SK-N-SH (cell line): Measurements from ENCODE around the gene EHD1. TPM values are rescaled to one million over a fixed set of nuclear protein-coding genes. Genes with fewer than 3 reads are reported as not detected.

Experiments
- CTCF ChIA-PET: fragments of 300-600, 350-600 bp; formaldehyde crosslinking; extraction: SDS; loops from one replicate; lab custom pipeline; 2021; lab: Yijun Ruan, JAX
- POLR2A ChIA-PET: fragments of 350-600 bp; sonication (Branson Sonifier 250); formaldehyde crosslinking; extraction: SDS; loops from one replicate; lab custom pipeline; 2020; ENCODE audit warnings: antibody characterized with exemption, inconsistent platforms; lab: Yijun Ruan, JAX
- DNase-seq: peaks from one replicate; pipeline ENCODE4 v3.0.0; 2012
- H2AFZ ChIP-seq: fragments of 200-600 bp; sonication (generic); 2 replicates; pipeline ENCODE4 v1.8.1; 2016; ENCODE audit warnings: antibody characterized with exemption, mild to moderate bottlenecking, low read depth
- H3F3A ChIP-seq: fragments of 200-600 bp; sonication (generic); replicated peaks from 2 replicates; pipeline ENCODE3; 2016; ENCODE audit warnings: antibody characterized with exemption, mild to moderate bottlenecking; ENCODE audit not compliant: insufficient read depth
- H3K27ac ChIP-seq, 2 experiments: fragments of 200-500 bp in 1 of 2; fragments of 200-600 bp in 1 of 2; sonication (Bioruptor generic) in 1 of 2; sonication (generic), shearing (Covaris generic) in 1 of 2; 2 replicates each; pipeline versions ENCODE4 v1.5.1 to v1.6.1; 2014 to 2016; ENCODE audit warnings: low read depth in 2 of 2, inconsistent platforms in 1 of 2, low read length in 1 of 2, mild to moderate bottlenecking in 1 of 2, mixed read lengths in 1 of 2
- H3K27me3 ChIP-seq: fragments of 200-600 bp; sonication (generic), shearing (Covaris generic); 2 replicates; pipeline ENCODE4 v1.6.1; 2016; ENCODE audit warnings: mixed run types; ENCODE audit not compliant: insufficient read depth
- H3K36me3 ChIP-seq, 2 experiments: fragments of 200-500 bp in 1 of 2; fragments of 200-600 bp in 1 of 2; sonication (Bioruptor generic) in 1 of 2; sonication (generic) in 1 of 2; replicated peaks in 1 of 2; 2 replicates each; pipeline versions ENCODE3 to v1.5.1; 2014 to 2016; ENCODE audit warnings: low read length in 1 of 2, mild to moderate bottlenecking in 1 of 2; ENCODE audit not compliant: insufficient read depth in 2 of 2, control insufficient read depth in 1 of 2
- H3K4me1 ChIP-seq, 2 experiments: fragments of 200-500 bp in 1 of 2; fragments of 200-600 bp in 1 of 2; sonication (Bioruptor generic) in 1 of 2; sonication (generic), shearing (Covaris generic) in 1 of 2; 2 replicates each; pipeline versions ENCODE4 v1.5.1 to v1.6.1; 2014 to 2016; ENCODE audit warnings: low read depth in 1 of 2, low read length in 1 of 2, mixed run types in 1 of 2; ENCODE audit not compliant: insufficient read depth in 2 of 2, control insufficient read depth in 1 of 2
- H3K4me2 ChIP-seq: fragments of 200-600 bp; sonication (generic), shearing (Covaris generic); 2 replicates; pipeline ENCODE4 v1.6.1; 2017; ENCODE audit warnings: mixed run types
- H3K4me3 ChIP-seq, 2 experiments: fragments of 200-500 bp in 1 of 2; fragments of 200-600 bp in 1 of 2; sonication (Bioruptor generic) in 1 of 2; sonication (generic), shearing (Covaris generic) in 1 of 2; 2 replicates each; pipeline versions ENCODE4 v1.5.1 to v1.8.1; 2014 to 2016; ENCODE audit warnings: low read depth in 2 of 2, inconsistent platforms in 1 of 2, low read length in 1 of 2, mild to moderate bottlenecking in 1 of 2, mixed read lengths in 1 of 2, moderate library complexity in 1 of 2
- H3K79me2 ChIP-seq: fragments of 200-600 bp; sonication (generic); 2 replicates; pipeline ENCODE4 v1.8.1; 2017; ENCODE audit warnings: mild to moderate bottlenecking; ENCODE audit not compliant: insufficient read depth
- H3K9ac ChIP-seq: fragments of 200-600 bp; sonication (generic); 2 replicates; pipeline ENCODE4 v1.6.1; 2017; ENCODE audit warnings: mixed run types
- H3K9me2 ChIP-seq: fragments of 200-600 bp; sonication (generic); 2 replicates; pipeline ENCODE4 v1.6.1; 2017; ENCODE audit warnings: mixed run types
- H3K9me3 ChIP-seq: fragments of 200-600 bp; sonication (generic); 2 replicates; pipeline ENCODE4 v1.6.1; 2017; ENCODE audit warnings: mixed run types, mild to moderate bottlenecking, moderate library complexity
- H4K20me1 ChIP-seq: fragments of 200-600 bp; sonication (generic); 2 replicates; pipeline ENCODE4 v1.6.1; 2017; ENCODE audit warnings: mild to moderate bottlenecking, mixed run types; ENCODE audit not compliant: insufficient read depth
- CHD2 ChIP-seq: fragments of 150-350 bp; IDR thresholded peaks from 2 replicates; pipeline ENCODE4 v1.6.1; 2018; ENCODE audit warnings: low read length; ENCODE audit not compliant: partially characterized antibody
- ELF1 ChIP-seq: IDR thresholded peaks from 2 replicates; pipeline ENCODE4 v1.4.0; 2012
- FOSL2 ChIP-seq: IDR thresholded peaks from 2 replicates; pipeline ENCODE4 v1.4.0; 2012; ENCODE audit warnings: low read depth, mild to moderate bottlenecking, moderate library complexity, borderline replicate concordance
- FOXJ3 ChIP-seq: sonication (generic); formaldehyde crosslinking; IDR thresholded peaks from 2 replicates; pipeline ENCODE4 v1.5.1; 2020; ENCODE audit warnings: mild to moderate bottlenecking, missing genetic modification reagents
- GABPA ChIP-seq: IDR thresholded peaks from 2 replicates; pipeline ENCODE4 v1.4.0; 2012; ENCODE audit warnings: low read depth, mild to moderate bottlenecking
- GATA2 ChIP-seq: sonication (generic); formaldehyde crosslinking; IDR thresholded peaks from 2 replicates; pipeline ENCODE4 v1.5.0; 2020; ENCODE audit warnings: mild to moderate bottlenecking, missing genetic modification reagents
- JUND ChIP-seq: IDR thresholded peaks from 2 replicates; pipeline ENCODE4 v1.4.0; 2012
- MEF2A ChIP-seq: IDR thresholded peaks from 2 replicates; pipeline ENCODE4 v1.4.0; 2012; ENCODE audit warnings: low read depth, borderline replicate concordance
- NRF1 ChIP-seq: IDR thresholded peaks from 2 replicates; pipeline ENCODE4 v1.6.1; 2012; ENCODE audit warnings: low read depth, mild to moderate bottlenecking, low read length
- PBX3 ChIP-seq: IDR thresholded peaks from 2 replicates; pipeline ENCODE4; 2012
- RAD21 ChIP-seq: IDR thresholded peaks from 2 replicates; pipeline ENCODE4 v1.6.1; 2012; ENCODE audit warnings: mild to moderate bottlenecking, low read length
- REST ChIP-seq: IDR thresholded peaks from 2 replicates; pipeline ENCODE4 v1.6.1; 2012; ENCODE audit warnings: mild to moderate bottlenecking, low read depth, low read length, moderate library complexity
- RFX5 ChIP-seq: IDR thresholded peaks from 2 replicates; pipeline ENCODE4 v1.6.1; 2012; ENCODE audit warnings: mild to moderate bottlenecking, improper control_type of control experiment, low read length
- SIN3A ChIP-seq: IDR thresholded peaks from 2 replicates; pipeline ENCODE4 v1.6.1; 2012; ENCODE audit warnings: low read depth, mild to moderate bottlenecking, low read length, moderate library complexity, borderline replicate concordance
- SMC3 ChIP-seq: IDR thresholded peaks from 2 replicates; pipeline ENCODE4 v1.6.1; 2012; ENCODE audit warnings: low read depth, low read length, improper control_type of control experiment
- TAF1 ChIP-seq: IDR thresholded peaks from 2 replicates; pipeline ENCODE4 v1.6.1; 2012; ENCODE audit warnings: low read depth, mild to moderate bottlenecking, low read length, moderate library complexity, borderline replicate concordance
- TCF12 ChIP-seq: IDR thresholded peaks from 2 replicates; pipeline ENCODE4 v1.4.0; 2012
- TEAD4 ChIP-seq: IDR thresholded peaks from 2 replicates; pipeline ENCODE4 v1.4.0; 2012; ENCODE audit warnings: mild to moderate bottlenecking, borderline replicate concordance; ENCODE audit not compliant: insufficient read depth
- USF2 ChIP-seq: fragments of 150-350 bp; IDR thresholded peaks from 2 replicates; pipeline ENCODE4 v1.6.1; 2017; ENCODE audit warnings: antibody characterized with exemption, low read length, low read depth, borderline replicate concordance
- WGBS: methylation state at CpG from one replicate; pipeline ENCODE4 v1.1.6; 2017; ENCODE audit warnings: low lambda C conversion rate; 5-methylcytosine and 5-hydroxymethylcytosine counted together
- polyA plus RNA-seq, 3 experiments: library from polyadenylated mRNA; depleted of rRNA; stranded (reverse); fragments of >200 nt; gene quantifications; 2 replicates each; pipeline ENCODE4 v1.2.3, GENCODE V29; 2012

EHD1 gene
- polyA plus RNA-seq, 1 of the 3 experiments (the other 2 are of a cell fraction), result 93.3 TPM

- DNase-seq, result no peak
- Histone ChIP-seq H3K4me2 (peak overlapping the region; percentile 92), H3K9ac (peak overlapping the region; percentile 78), H3K36me3 (peaks cover 0 to 16% of the 10 kb centered on the region in 2 experiments), H3K4me1 (peaks cover 8 to 15% of the 10 kb centered on the region in 2 experiments; a peak in 3 of 4 replicates), H3K4me3 (peak overlapping the region; percentile 70 to 96), H3K79me2 (peaks cover 16% of the 10 kb centered on the region; the same call in 1 of the 2 replicates), H3F3A (no peaks in the 10 kb centered on the region), H4K20me1 (no peaks in the 10 kb centered on the region), H3K9me2 (no peaks in the 10 kb centered on the region), H2AFZ (peak overlapping the region; percentile 94), H3K27ac (peak overlapping the region; percentile 58 to 77; a peak in 3 of 4 replicates), H3K27me3 (no peaks in the 10 kb centered on the region), H3K9me3 (no peaks in the 10 kb centered on the region)
- 3% methylated on average over 6 of the region's 6 CpGs for WGBS
- ChIA-PET POLR2A (no interaction called here), CTCF (interaction anchor here (0.5 to 2.5 kb wide), 8 partner anchors 15 to 549 kb away, joined by 3 to 8 read pairs (median 3); partner anchors contain the start of gene ARL2)
- no peak for TF ChIP-seq TCF12
- no peak for TF ChIP-seq NRF1
- no peak for TF ChIP-seq CHD2
- TF ChIP-seq PBX3, result no peak
- no peak for TF ChIP-seq SIN3A
- no peak for TF ChIP-seq FOSL2
These were observed 39.2 kb upstream of the EHD1 start for GRCh38 chr11:64917663-64917995.

- ChIA-PET POLR2A (no interaction called here), CTCF (interaction anchor here (0.6 to 2.5 kb wide), 6 partner anchors 15 to 612 kb away, joined by 3 to 8 read pairs (median 3); partner anchors contain the start of gene ARL2)
- WGBS, result 1% methylated on average over 18 of the region's 57 CpGs
- H3K4me1 ChIP-seq, result peaks cover 8 to 15% of the 10 kb centered on the region in 2 experiments; a peak in 3 of 4 replicates
- H4K20me1 ChIP-seq, result no peaks in the 10 kb centered on the region
- H3K9me2 ChIP-seq, result no peaks in the 10 kb centered on the region
- peak within 1 kb of the TSS; percentile 98 for H3K4me2 ChIP-seq
- H3K27me3 ChIP-seq, result no peaks in the 10 kb centered on the region
- peak within 1 kb of the TSS; percentile 91 to 96 for H3K4me3 ChIP-seq
- no peaks in the 10 kb centered on the region for H3K9me3 ChIP-seq
- no peaks in the 10 kb centered on the region for H3F3A ChIP-seq
- peaks cover 0 to 17% of the 10 kb centered on the region in 2 experiments for H3K36me3 ChIP-seq
- peak within 1 kb of the TSS; percentile 58 to 77 for H3K27ac ChIP-seq
- DNase-seq, result peak; percentile 97
- H3K9ac ChIP-seq, result peak within 1 kb of the TSS; percentile 92
- H2AFZ ChIP-seq, result peak within 1 kb of the TSS; percentile 94
- H3K79me2 ChIP-seq, result peaks cover 16% of the 10 kb centered on the region; the same call in 1 of the 2 replicates
- peak; percentile 77 for TF ChIP-seq RFX5
- no peak for TF ChIP-seq ELF1
- TF ChIP-seq TEAD4, result no peak
- TF ChIP-seq GATA2, result no peak
- no peak for TF ChIP-seq MEF2A
- no peak for TF ChIP-seq CHD2
- no peak for TF ChIP-seq REST
- no peak for TF ChIP-seq JUND
- TF ChIP-seq SIN3A, result peak; percentile 57; the same call in 1 of the 2 replicates
- no peak for TF ChIP-seq GABPA
- TF ChIP-seq FOSL2, result no peak
- no peak for TF ChIP-seq FOXJ3 (CRISPR knock-in tag)
- no peak for TF ChIP-seq TCF12
- peak; percentile 79 for TF ChIP-seq PBX3
- no peak for TF ChIP-seq USF2
- no peak for TF ChIP-seq SMC3
- TF ChIP-seq RAD21, result no peak
- peak; percentile 88 for TF ChIP-seq TAF1
These were observed 38.6 kb upstream of the EHD1 start, which contains the start of gene ATG2A for GRCh38 chr11:64916775-64917662. ATG2A (minus strand) TSS chr11:64917209; CDS start chr11:64917135, 74 bp downstream.
